IMR-90 (cell line): ENCODE data around the gene GPC5.

ENCODE experiments used
- BHLHE40 ChIP-seq: fragments of 150-350 bp; IDR thresholded peaks from 2 replicates; pipeline ENCODE4 v1.6.1; 2016; ENCODE audit warnings: mild to moderate bottlenecking, low read depth, low read length
- CEBPB ChIP-seq: IDR thresholded peaks from 2 replicates; pipeline ENCODE4 v1.6.1; 2012; ENCODE audit warnings: low read depth, low read length, improper control_type of control experiment
- CHD1 ChIP-seq: IDR thresholded peaks from 2 replicates; pipeline ENCODE4 v1.6.1; 2012; ENCODE audit warnings: low read depth, low read length, improper control_type of control experiment
- FOS ChIP-seq: fragments of 150-350 bp; IDR thresholded peaks from 2 replicates; pipeline ENCODE4 v1.6.1; 2016; ENCODE audit warnings: low read depth, low read length
- MAFK ChIP-seq: IDR thresholded peaks from 2 replicates; pipeline ENCODE4 v1.6.1; 2012; ENCODE audit warnings: low read depth, low read length, improper control_type of control experiment
- POLR2A ChIP-seq: IDR thresholded peaks from 2 replicates; pipeline ENCODE4 v1.6.1; 2012; ENCODE audit warnings: mild to moderate bottlenecking, low read depth, low read length
- RCOR1 ChIP-seq: IDR thresholded peaks from 2 replicates; pipeline ENCODE4 v1.6.1; 2012; ENCODE audit warnings: mild to moderate bottlenecking, low read length, improper control_type of control experiment; ENCODE audit not compliant: insufficient replicate concordance
- RFX5 ChIP-seq: IDR thresholded peaks from 2 replicates; pipeline ENCODE4 v1.8.0; 2012; ENCODE audit warnings: low read depth, mild to moderate bottlenecking, low read length, moderate library complexity
- USF2 ChIP-seq: fragments of 150-350 bp; IDR thresholded peaks from 2 replicates; pipeline ENCODE4 v1.6.1; 2017; ENCODE audit warnings: mild to moderate bottlenecking, antibody characterized with exemption, low read length, low read depth
- TF ChIP-seq, protein P1 (sequence below): conservative IDR thresholded peaks from 2 replicates; pipeline ENCODE4 v1.5.1; 2012; ENCODE audit warnings: mild to moderate bottlenecking, low read depth, low read length, improper control_type of control experiment

- TF ChIP-seq, protein P1, sequence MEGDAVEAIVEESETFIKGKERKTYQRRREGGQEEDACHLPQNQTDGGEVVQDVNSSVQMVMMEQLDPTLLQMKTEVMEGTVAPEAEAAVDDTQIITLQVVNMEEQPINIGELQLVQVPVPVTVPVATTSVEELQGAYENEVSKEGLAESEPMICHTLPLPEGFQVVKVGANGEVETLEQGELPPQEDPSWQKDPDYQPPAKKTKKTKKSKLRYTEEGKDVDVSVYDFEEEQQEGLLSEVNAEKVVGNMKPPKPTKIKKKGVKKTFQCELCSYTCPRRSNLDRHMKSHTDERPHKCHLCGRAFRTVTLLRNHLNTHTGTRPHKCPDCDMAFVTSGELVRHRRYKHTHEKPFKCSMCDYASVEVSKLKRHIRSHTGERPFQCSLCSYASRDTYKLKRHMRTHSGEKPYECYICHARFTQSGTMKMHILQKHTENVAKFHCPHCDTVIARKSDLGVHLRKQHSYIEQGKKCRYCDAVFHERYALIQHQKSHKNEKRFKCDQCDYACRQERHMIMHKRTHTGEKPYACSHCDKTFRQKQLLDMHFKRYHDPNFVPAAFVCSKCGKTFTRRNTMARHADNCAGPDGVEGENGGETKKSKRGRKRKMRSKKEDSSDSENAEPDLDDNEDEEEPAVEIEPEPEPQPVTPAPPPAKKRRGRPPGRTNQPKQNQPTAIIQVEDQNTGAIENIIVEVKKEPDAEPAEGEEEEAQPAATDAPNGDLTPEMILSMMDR = no peak
- TF ChIP-seq POLR2A = no peak
- TF ChIP-seq CEBPB = no peak
- TF ChIP-seq BHLHE40 = no peak
- TF ChIP-seq RFX5 = no peak
- no peak for TF ChIP-seq FOS
- no peak for TF ChIP-seq USF2
- no peak for TF ChIP-seq CHD1
- no peak for TF ChIP-seq MAFK
- TF ChIP-seq RCOR1 = no peak
Observed at GRCh38 chr13:92461831-92462230, 1063.4 kb downstream of the GPC5 start.
